Measurements from ENCODE around the gene TTC22. TPM values are rescaled to one million over a fixed set of nuclear protein-coding genes. Genes with fewer than 3 reads are reported as not detected.

TTC22 gene
- total RNA-seq, 1 donor, result not detected

GRCh38 chr1:54795841-54796468 is 5.2 kb downstream of the TTC22 start:
- no peaks in the 10 kb centered on the region for H3K79me2 ChIP-seq (ENCODE audit: insufficient read depth, low read length)
- no peak overlapping the region for H2AFZ ChIP-seq (ENCODE audit: low read length)
- no peak overlapping the region for H3K4me3 ChIP-seq (ENCODE audit: insufficient read depth, low read length)
- peak; percentile 32 for DNase-seq (ENCODE audit: insufficient read length, low spot score, missing footprints)
- TF ChIP-seq, protein P1, sequence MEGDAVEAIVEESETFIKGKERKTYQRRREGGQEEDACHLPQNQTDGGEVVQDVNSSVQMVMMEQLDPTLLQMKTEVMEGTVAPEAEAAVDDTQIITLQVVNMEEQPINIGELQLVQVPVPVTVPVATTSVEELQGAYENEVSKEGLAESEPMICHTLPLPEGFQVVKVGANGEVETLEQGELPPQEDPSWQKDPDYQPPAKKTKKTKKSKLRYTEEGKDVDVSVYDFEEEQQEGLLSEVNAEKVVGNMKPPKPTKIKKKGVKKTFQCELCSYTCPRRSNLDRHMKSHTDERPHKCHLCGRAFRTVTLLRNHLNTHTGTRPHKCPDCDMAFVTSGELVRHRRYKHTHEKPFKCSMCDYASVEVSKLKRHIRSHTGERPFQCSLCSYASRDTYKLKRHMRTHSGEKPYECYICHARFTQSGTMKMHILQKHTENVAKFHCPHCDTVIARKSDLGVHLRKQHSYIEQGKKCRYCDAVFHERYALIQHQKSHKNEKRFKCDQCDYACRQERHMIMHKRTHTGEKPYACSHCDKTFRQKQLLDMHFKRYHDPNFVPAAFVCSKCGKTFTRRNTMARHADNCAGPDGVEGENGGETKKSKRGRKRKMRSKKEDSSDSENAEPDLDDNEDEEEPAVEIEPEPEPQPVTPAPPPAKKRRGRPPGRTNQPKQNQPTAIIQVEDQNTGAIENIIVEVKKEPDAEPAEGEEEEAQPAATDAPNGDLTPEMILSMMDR (IDR thresholded peaks at IDR 0.05; ENCODE audit: extremely low read depth, low read depth, low read length), result no peak
- H3K27me3 ChIP-seq (ENCODE audit: insufficient read depth, low read length), result peaks cover 20% of the 10 kb centered on the region
- H3K36me3 ChIP-seq (ENCODE audit: insufficient read depth, low read length), result no peaks in the 10 kb centered on the region
- no peaks in the 10 kb centered on the region for H4K20me1 ChIP-seq (ENCODE audit: insufficient read depth, low read length)
- peaks cover 2% of the 10 kb centered on the region for H3K4me1 ChIP-seq (ENCODE audit: insufficient read depth, low read length)
- no peak overlapping the region for H3K27ac ChIP-seq (ENCODE audit: low read depth, low read length)
- no peak overlapping the region for H3K4me2 ChIP-seq (ENCODE audit: insufficient read depth, low read length)
- H3K9me3 ChIP-seq (ENCODE audit: low read depth, low read length), result peaks cover 5% of the 10 kb centered on the region

- Histone ChIP-seq H2AFZ (ENCODE audit: low read length) (no peak overlapping the region), H3K36me3 (ENCODE audit: insufficient read depth, low read length) (no peaks in the 10 kb centered on the region), H3K4me3 (ENCODE audit: insufficient read depth, low read length) (no peak overlapping the region), H3K27me3 (ENCODE audit: insufficient read depth, low read length) (peaks cover 14% of the 10 kb centered on the region), H4K20me1 (ENCODE audit: insufficient read depth, low read length) (no peaks in the 10 kb centered on the region), H3K79me2 (ENCODE audit: insufficient read depth, low read length) (no peaks in the 10 kb centered on the region), H3K4me1 (ENCODE audit: insufficient read depth, low read length) (no peaks in the 10 kb centered on the region), H3K9me3 (ENCODE audit: low read depth, low read length) (peaks cover 5% of the 10 kb centered on the region), H3K27ac (ENCODE audit: low read depth, low read length) (no peak overlapping the region), H3K4me2 (ENCODE audit: insufficient read depth, low read length) (no peak overlapping the region)
- TF ChIP-seq, protein P1 (IDR thresholded peaks at IDR 0.05; ENCODE audit: extremely low read depth, low read depth, low read length), result no peak
- peak; percentile 66 for DNase-seq (ENCODE audit: insufficient read length, low spot score, missing footprints)
Observed at GRCh38 chr1:54795356-54795665, 5.8 kb downstream of the TTC22 start.

DNA sequence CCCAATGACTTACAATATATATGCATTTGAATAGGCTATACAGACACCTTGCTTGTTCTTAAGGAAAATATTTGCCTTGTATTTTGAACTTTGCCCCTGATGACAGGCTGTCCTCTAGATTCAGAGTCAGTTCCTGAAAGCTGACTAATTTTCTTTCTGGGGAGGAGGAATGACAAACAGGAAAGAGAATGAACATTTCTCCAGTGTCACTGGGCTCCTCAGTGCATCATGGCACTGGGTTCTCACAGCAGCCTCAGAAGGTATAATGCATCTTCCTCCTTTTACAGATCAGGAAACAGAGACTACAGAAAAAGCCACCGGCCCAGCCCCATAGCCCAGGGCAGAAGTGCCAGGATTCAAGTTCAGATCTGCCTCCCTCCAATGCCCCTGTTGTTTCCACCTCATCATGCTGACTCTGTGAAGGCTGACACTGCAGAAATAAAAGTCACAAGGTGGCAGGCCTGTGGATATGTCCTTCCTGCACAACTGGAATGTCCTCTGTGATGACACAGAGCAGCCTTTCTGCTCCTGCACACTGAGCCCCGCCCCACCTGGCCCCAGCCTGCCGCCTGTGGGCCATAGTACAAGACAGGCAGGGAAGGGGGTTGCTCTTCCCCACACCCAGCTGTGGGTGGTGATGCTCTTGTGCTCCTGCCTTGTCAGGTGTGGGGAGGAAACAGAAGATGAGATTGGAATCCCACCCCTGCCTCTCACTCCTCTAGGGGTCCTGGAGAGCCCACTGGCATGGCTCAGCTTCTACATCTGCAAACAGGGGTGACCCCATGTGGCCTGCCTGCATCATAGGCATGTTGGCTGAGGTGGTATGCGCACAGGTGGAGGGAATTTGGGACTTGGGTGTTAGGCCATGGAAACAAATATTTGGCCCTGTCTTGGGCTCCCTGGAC is 6.4 kb downstream of the TTC22 start:
- Histone ChIP-seq H3K9me3 (ENCODE audit: low read depth, low read length) (peaks cover 5% of the 10 kb centered on the region), H4K20me1 (ENCODE audit: insufficient read depth, low read length) (no peaks in the 10 kb centered on the region), H3K4me2 (ENCODE audit: insufficient read depth, low read length) (no peak overlapping the region), H3K4me3 (ENCODE audit: insufficient read depth, low read length) (no peak overlapping the region), H3K4me1 (ENCODE audit: insufficient read depth, low read length) (no peaks in the 10 kb centered on the region), H2AFZ (ENCODE audit: low read length) (no peak overlapping the region), H3K27ac (ENCODE audit: low read depth, low read length) (no peak overlapping the region), H3K27me3 (ENCODE audit: insufficient read depth, low read length) (peaks cover 16% of the 10 kb centered on the region), H3K36me3 (ENCODE audit: insufficient read depth, low read length) (no peaks in the 10 kb centered on the region), H3K79me2 (ENCODE audit: insufficient read depth, low read length) (no peaks in the 10 kb centered on the region)
- TF ChIP-seq, protein P1 (IDR thresholded peaks at IDR 0.05; ENCODE audit: extremely low read depth, low read depth, low read length), result no peak
- peak; percentile 53 for DNase-seq (ENCODE audit: insufficient read length, low spot score, missing footprints)

- TF ChIP-seq, protein P1 (IDR thresholded peaks at IDR 0.05; ENCODE audit: extremely low read depth, low read depth, low read length), result no peak
- Histone ChIP-seq H3K4me1 (ENCODE audit: insufficient read depth, low read length) (no peaks in the 10 kb centered on the region), H3K4me2 (ENCODE audit: insufficient read depth, low read length) (no peak overlapping the region), H3K27ac (ENCODE audit: low read depth, low read length) (no peak overlapping the region), H4K20me1 (ENCODE audit: insufficient read depth, low read length) (no peaks in the 10 kb centered on the region), H3K9me3 (ENCODE audit: low read depth, low read length) (peaks cover 5% of the 10 kb centered on the region), H3K36me3 (ENCODE audit: insufficient read depth, low read length) (no peaks in the 10 kb centered on the region), H2AFZ (ENCODE audit: low read length) (no peak overlapping the region), H3K79me2 (ENCODE audit: insufficient read depth, low read length) (no peaks in the 10 kb centered on the region), H3K4me3 (ENCODE audit: insufficient read depth, low read length) (no peak overlapping the region), H3K27me3 (ENCODE audit: insufficient read depth, low read length) (peaks cover 9% of the 10 kb centered on the region)
- peak; percentile 87 for DNase-seq (ENCODE audit: insufficient read length, low spot score, missing footprints)
Observed at GRCh38 chr1:54792686-54793282, 8.3 kb downstream of the TTC22 start.
